ENCODE results near the gene DDX11.
"Not testable (repeated sequence)": the region's sequence is repeated elsewhere in the genome, so short reads cannot be mapped to it uniquely, and the experiment has no call there.

The DDX11 gene

GRCh38 chr12:31073527-31074332 is at the start of gene DDX11:
Gene DDX11, plus strand, starts transcription at chr12:31073860. Its CDS starts 4,534 bp downstream, at chr12:31078394.
- DNase-seq: peak; percentile 96
- not testable (repeated sequence) for H3K36me3 ChIP-seq (replicated peaks; ENCODE audit: insufficient read depth, low read length); H3K9me2 ChIP-seq (replicated peaks; ENCODE audit: insufficient read depth, low read length); H4K20me1 ChIP-seq (ENCODE audit: insufficient read depth, low read length); H3K9me3 ChIP-seq (replicated peaks; ENCODE audit: insufficient read depth, low read length); H3K27me3 ChIP-seq (replicated peaks; ENCODE audit: insufficient read depth, low read length)
- Histone ChIP-seq H3K79me2 (ENCODE audit: low read length) (peaks cover 48% of the 10 kb centered on the region), H3K9ac (ENCODE audit: low read length) (peak within 1 kb of the TSS; percentile 91), H3K4me3 (ENCODE audit: low read length) (peak within 1 kb of the TSS; percentile 80), H3F3A (ENCODE audit: insufficient read depth, low read length) (peaks cover 13% of the 10 kb centered on the region), H3K27ac (ENCODE audit: low read length) (peak within 1 kb of the TSS; percentile 92), H3K4me2 (ENCODE audit: low read depth, low read length) (peak within 1 kb of the TSS; percentile 91), H3K4me1 (ENCODE audit: low read length) (peaks cover 11% of the 10 kb centered on the region; the same call in 1 of the 2 replicates), H2AFZ (ENCODE audit: low read length) (peak within 1 kb of the TSS; percentile 54)

GRCh38 chr12:31026202-31026601 is 47.5 kb upstream of the DDX11 start:
- Histone ChIP-seq H4K20me1 (ENCODE audit: insufficient read depth, low read length) (no peaks in the 10 kb centered on the region), H3F3A (ENCODE audit: insufficient read depth, low read length) (no peaks in the 10 kb centered on the region; the same call in 1 of the 2 replicates), H3K4me2 (ENCODE audit: low read depth, low read length) (no peak overlapping the region), H3K4me1 (ENCODE audit: low read length) (peaks cover 22% of the 10 kb centered on the region), H3K27ac (ENCODE audit: low read length) (no peak overlapping the region), H3K9me3 (replicated peaks; ENCODE audit: insufficient read depth, low read length) (no peaks in the 10 kb centered on the region), H3K9ac (ENCODE audit: low read length) (no peak overlapping the region), H3K4me3 (ENCODE audit: low read length) (no peak overlapping the region), H3K36me3 (replicated peaks; ENCODE audit: insufficient read depth, low read length) (no peaks in the 10 kb centered on the region), H3K9me2 (replicated peaks; ENCODE audit: insufficient read depth, low read length) (no peaks in the 10 kb centered on the region), H2AFZ (ENCODE audit: low read length) (no peak overlapping the region), H3K79me2 (ENCODE audit: low read length) (no peaks in the 10 kb centered on the region), H3K27me3 (replicated peaks; ENCODE audit: insufficient read depth, low read length) (no peaks in the 10 kb centered on the region)
- DNase-seq: no peak
- no peak for TF ChIP-seq EZH2phosphoT487 (IDR thresholded peaks at IDR 0.05; ENCODE audit: low read length)
- TF ChIP-seq CTCF (IDR thresholded peaks at IDR 0.05; ENCODE audit: low read length): no peak
- no peak for TF ChIP-seq EZH2 (optimal IDR thresholded peaks at IDR 0.05; ENCODE audit: low read depth, low read length)

GRCh38 chr12:31027006-31027405 is 46.7 kb upstream of the DDX11 start:
- H3F3A ChIP-seq (ENCODE audit: insufficient read depth, low read length); H3K9ac ChIP-seq (ENCODE audit: low read length); H3K4me2 ChIP-seq (ENCODE audit: low read depth, low read length); H3K9me3 ChIP-seq (replicated peaks; ENCODE audit: insufficient read depth, low read length); H3K4me3 ChIP-seq (ENCODE audit: low read length); DNase-seq; H3K27ac ChIP-seq (ENCODE audit: low read length); H3K9me2 ChIP-seq (replicated peaks; ENCODE audit: insufficient read depth, low read length); H2AFZ ChIP-seq (ENCODE audit: low read length); H3K79me2 ChIP-seq (ENCODE audit: low read length); H4K20me1 ChIP-seq (ENCODE audit: insufficient read depth, low read length); H3K27me3 ChIP-seq (replicated peaks; ENCODE audit: insufficient read depth, low read length); H3K36me3 ChIP-seq (replicated peaks; ENCODE audit: insufficient read depth, low read length): not testable (repeated sequence)
- H3K4me1 ChIP-seq (ENCODE audit: low read length): peaks cover 30% of the 10 kb centered on the region

- Histone ChIP-seq H3K36me3 (replicated peaks; ENCODE audit: insufficient read depth, low read length) (no peaks in the 10 kb centered on the region), H3K4me3 (ENCODE audit: low read length) (no peak overlapping the region), H3F3A (ENCODE audit: insufficient read depth, low read length) (no peaks in the 10 kb centered on the region; the same call in 1 of the 2 replicates), H3K27me3 (replicated peaks; ENCODE audit: insufficient read depth, low read length) (no peaks in the 10 kb centered on the region), H3K4me1 (ENCODE audit: low read length) (peaks cover 32% of the 10 kb centered on the region), H3K9me3 (replicated peaks; ENCODE audit: insufficient read depth, low read length) (no peaks in the 10 kb centered on the region), H3K9ac (ENCODE audit: low read length) (no peak overlapping the region), H2AFZ (ENCODE audit: low read length) (no peak overlapping the region), H3K79me2 (ENCODE audit: low read length) (no peaks in the 10 kb centered on the region), H3K9me2 (replicated peaks; ENCODE audit: insufficient read depth, low read length) (no peaks in the 10 kb centered on the region), H4K20me1 (ENCODE audit: insufficient read depth, low read length) (no peaks in the 10 kb centered on the region), H3K4me2 (ENCODE audit: low read depth, low read length) (peak overlapping the region; percentile 36; the same call in 1 of the 2 replicates), H3K27ac (ENCODE audit: low read length) (peak overlapping the region; percentile 42; the same call in 1 of the 2 replicates)
- no peak for DNase-seq
- TF ChIP-seq CTCF (IDR thresholded peaks at IDR 0.05; ENCODE audit: low read length): no peak
- no peak for TF ChIP-seq EZH2 (optimal IDR thresholded peaks at IDR 0.05; ENCODE audit: low read depth, low read length)
- TF ChIP-seq EZH2phosphoT487 (IDR thresholded peaks at IDR 0.05; ENCODE audit: low read length): no peak
Measured at GRCh38 chr12:31029468-31029867, 44.2 kb upstream of the DDX11 start.

Data from MM.1S (cell line).